ENCODE measurements around the gene RNF41.

RNF41 gene

GRCh38 chr12:56178347-56178746 lies 43.4 kb downstream of the RNF41 start:
- no peak overlapping the region for H3K4me3 ChIP-seq (ENCODE audit: low read length)
- no peak for DNase-seq (ENCODE audit: low read depth)

GRCh38 chr12:56172839-56173238 lies 48.9 kb downstream of the RNF41 start:
- TF ChIP-seq CTCF (conservative IDR thresholded peaks at IDR 0.05; ENCODE audit: low read depth, low read length), result no peak
- no peak overlapping the region for H3K4me3 ChIP-seq (ENCODE audit: low read length)
- no peak for DNase-seq (ENCODE audit: low read depth)

More at GRCh38 chr12:56178347-56178746, 43.4 kb downstream of the RNF41 start:
- TF ChIP-seq CTCF (conservative IDR thresholded peaks at IDR 0.05; ENCODE audit: low read depth, low read length), result no peak

GRCh38 chr12:56169229-56169759 lies 52.4 kb downstream of the RNF41 start:
- TF ChIP-seq CTCF (conservative IDR thresholded peaks at IDR 0.05; ENCODE audit: low read depth, low read length), result no peak
- H3K4me3 ChIP-seq (ENCODE audit: low read length), result no peak overlapping the region
- DNase-seq (ENCODE audit: low read depth), result no peak

- no peak for DNase-seq (ENCODE audit: low read depth)
- no peak overlapping the region for H3K4me3 ChIP-seq (ENCODE audit: low read length)
- TF ChIP-seq CTCF (conservative IDR thresholded peaks at IDR 0.05; ENCODE audit: low read depth, low read length), result no peak
These were observed 56.4 kb downstream of the RNF41 start for GRCh38 chr12:56165369-56165768.

- TF ChIP-seq CTCF (conservative IDR thresholded peaks at IDR 0.05; ENCODE audit: low read depth, low read length), result no peak
- no peak overlapping the region for H3K4me3 ChIP-seq (ENCODE audit: low read length)
- DNase-seq (ENCODE audit: low read depth), result no peak
These were observed 57.4 kb downstream of the RNF41 start for GRCh38 chr12:56164345-56164729.

GRCh38 chr12:56163533-56164344 lies 58.0 kb downstream of the RNF41 start:
- no peak for DNase-seq (ENCODE audit: low read depth)
- H3K4me3 ChIP-seq (ENCODE audit: low read length), result no peak overlapping the region
- TF ChIP-seq CTCF (conservative IDR thresholded peaks at IDR 0.05; ENCODE audit: low read depth, low read length), result no peak
